Ishikawa (cell line): Measurements from ENCODE around the gene LAMB1.

Source experiments
- CEBPB ChIP-seq: IDR thresholded peaks from 2 replicates; pipeline ENCODE4 v1.6.1; 2012
- CREB1 ChIP-seq: IDR thresholded peaks from 2 replicates; pipeline ENCODE4 v1.6.1; 2012; ENCODE audit warnings: low read depth
- EGR1 ChIP-seq: IDR thresholded peaks from 2 replicates; pipeline ENCODE4 v1.6.1; 2012
- EP300 ChIP-seq: IDR thresholded peaks from 2 replicates; pipeline ENCODE4 v1.6.1; 2012; ENCODE audit warnings: borderline replicate concordance
- FOXM1 ChIP-seq: IDR thresholded peaks from 2 replicates; pipeline ENCODE4 v1.6.1; 2012; ENCODE audit warnings: low read depth, borderline replicate concordance
- NFIC ChIP-seq: IDR thresholded peaks from 2 replicates; pipeline ENCODE4 v1.6.1; 2012
- RAD21 ChIP-seq: IDR thresholded peaks from 2 replicates; pipeline ENCODE4 v1.6.1; 2012; ENCODE audit warnings: low read depth
- TAF1 ChIP-seq: IDR thresholded peaks from 2 replicates; pipeline ENCODE4 v1.6.1; 2012; ENCODE audit warnings: low read depth, mild to moderate bottlenecking
- TCF12 ChIP-seq: IDR thresholded peaks from 2 replicates; pipeline ENCODE4 v1.6.1; 2012; ENCODE audit warnings: low read depth
- TEAD4 ChIP-seq: IDR thresholded peaks from 2 replicates; pipeline ENCODE4 v1.6.1; 2012
- YY1 ChIP-seq: IDR thresholded peaks from 2 replicates; pipeline ENCODE4 v1.6.1; 2012; ENCODE audit warnings: low read depth
- ZBTB7A ChIP-seq: IDR thresholded peaks from 2 replicates; pipeline ENCODE4 v1.6.1; 2012; ENCODE audit warnings: low read depth
- TF ChIP-seq, protein P1 (sequence below): IDR thresholded peaks from 2 replicates; pipeline ENCODE4 v1.6.1; 2012
- TF ChIP-seq, protein P2 (sequence below): IDR thresholded peaks from 2 replicates; pipeline ENCODE4 v1.6.1; 2012; ENCODE audit warnings: low read depth, mild to moderate bottlenecking
- TF ChIP-seq, protein P3 (sequence below): IDR thresholded peaks from 2 replicates; pipeline ENCODE4 v1.6.1; 2012

The LAMB1 gene

DNA sequence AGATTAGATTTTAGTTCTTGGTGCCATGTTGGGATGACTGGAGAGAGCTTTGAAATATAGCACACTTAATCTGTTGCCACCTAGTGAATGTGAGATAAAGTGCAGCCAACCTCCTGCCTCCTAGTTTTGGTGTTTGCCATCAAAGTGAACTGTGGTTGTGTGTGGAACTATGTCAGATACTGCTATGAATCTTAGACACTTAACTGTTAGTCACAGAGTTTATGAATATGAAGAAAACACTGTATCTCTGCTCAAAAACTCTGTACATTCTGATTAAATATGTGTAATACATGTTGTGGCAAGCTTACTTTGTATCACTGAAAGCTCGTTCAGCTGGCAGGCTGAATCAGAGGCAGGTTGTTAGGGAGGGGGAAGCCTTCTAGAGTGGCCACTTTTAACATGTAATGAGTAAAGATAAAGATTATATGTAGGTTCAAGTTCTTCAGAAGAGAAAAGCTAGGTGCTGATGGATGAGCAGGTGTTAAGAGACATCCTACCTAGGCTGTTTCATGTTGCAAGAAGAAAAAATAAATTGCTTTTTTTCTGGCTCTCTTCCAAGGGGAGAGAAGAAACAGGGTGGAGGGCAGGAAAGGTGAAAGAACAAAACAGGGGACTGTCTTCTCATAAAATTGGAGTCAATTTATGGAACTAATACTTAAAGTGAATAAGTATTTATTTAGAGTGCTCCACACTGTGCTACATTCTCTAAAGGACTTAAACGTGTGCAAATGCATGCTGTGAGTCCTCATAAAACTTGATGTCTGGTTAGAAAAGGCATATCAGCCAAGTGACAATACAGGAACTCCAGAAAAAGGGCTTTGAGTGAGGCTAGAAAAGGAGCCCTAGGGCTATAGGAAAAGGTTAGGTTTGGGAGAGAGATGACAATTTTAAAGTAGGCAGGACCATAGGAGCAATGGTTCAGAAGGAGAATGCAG is 14.1 kb upstream of the LAMB1 start:
- peak; percentile 48; the same call in 1 of the 2 replicates for TF ChIP-seq RAD21
- TF ChIP-seq CEBPB, result no peak

DNA sequence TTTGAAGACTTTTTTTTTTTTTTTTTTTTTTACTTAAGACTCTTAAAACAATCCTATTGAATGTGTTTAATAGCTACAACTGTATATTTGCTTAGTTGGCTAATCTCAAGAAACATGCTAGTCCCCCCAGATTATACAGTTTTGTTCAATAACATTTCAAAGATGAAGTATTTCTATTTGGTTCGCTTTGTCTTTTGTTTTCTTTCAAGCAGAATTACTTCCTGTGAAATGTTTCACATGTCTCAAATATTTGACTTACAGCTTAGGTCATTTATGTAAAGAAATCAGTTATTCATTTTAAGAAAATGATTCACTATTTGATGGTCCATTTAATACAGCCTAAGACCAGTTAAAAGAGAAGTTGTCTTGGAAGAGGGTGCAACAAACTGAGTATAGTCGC is 12.8 kb upstream of the LAMB1 start:
- TF ChIP-seq CREB1, result no peak
- TF ChIP-seq EP300, result no peak
- no peak for TF ChIP-seq TEAD4
- no peak for TF ChIP-seq ZBTB7A
- TF ChIP-seq, protein P1, sequence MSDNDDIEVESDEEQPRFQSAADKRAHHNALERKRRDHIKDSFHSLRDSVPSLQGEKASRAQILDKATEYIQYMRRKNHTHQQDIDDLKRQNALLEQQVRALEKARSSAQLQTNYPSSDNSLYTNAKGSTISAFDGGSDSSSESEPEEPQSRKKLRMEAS, result no peak
- no peak for TF ChIP-seq TCF12
- no peak for TF ChIP-seq YY1
- TF ChIP-seq EGR1, result no peak
- TF ChIP-seq, protein P2, sequence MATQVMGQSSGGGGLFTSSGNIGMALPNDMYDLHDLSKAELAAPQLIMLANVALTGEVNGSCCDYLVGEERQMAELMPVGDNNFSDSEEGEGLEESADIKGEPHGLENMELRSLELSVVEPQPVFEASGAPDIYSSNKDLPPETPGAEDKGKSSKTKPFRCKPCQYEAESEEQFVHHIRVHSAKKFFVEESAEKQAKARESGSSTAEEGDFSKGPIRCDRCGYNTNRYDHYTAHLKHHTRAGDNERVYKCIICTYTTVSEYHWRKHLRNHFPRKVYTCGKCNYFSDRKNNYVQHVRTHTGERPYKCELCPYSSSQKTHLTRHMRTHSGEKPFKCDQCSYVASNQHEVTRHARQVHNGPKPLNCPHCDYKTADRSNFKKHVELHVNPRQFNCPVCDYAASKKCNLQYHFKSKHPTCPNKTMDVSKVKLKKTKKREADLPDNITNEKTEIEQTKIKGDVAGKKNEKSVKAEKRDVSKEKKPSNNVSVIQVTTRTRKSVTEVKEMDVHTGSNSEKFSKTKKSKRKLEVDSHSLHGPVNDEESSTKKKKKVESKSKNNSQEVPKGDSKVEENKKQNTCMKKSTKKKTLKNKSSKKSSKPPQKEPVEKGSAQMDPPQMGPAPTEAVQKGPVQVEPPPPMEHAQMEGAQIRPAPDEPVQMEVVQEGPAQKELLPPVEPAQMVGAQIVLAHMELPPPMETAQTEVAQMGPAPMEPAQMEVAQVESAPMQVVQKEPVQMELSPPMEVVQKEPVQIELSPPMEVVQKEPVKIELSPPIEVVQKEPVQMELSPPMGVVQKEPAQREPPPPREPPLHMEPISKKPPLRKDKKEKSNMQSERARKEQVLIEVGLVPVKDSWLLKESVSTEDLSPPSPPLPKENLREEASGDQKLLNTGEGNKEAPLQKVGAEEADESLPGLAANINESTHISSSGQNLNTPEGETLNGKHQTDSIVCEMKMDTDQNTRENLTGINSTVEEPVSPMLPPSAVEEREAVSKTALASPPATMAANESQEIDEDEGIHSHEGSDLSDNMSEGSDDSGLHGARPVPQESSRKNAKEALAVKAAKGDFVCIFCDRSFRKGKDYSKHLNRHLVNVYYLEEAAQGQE, result no peak
- TF ChIP-seq TAF1, result no peak
- TF ChIP-seq, protein P3, sequence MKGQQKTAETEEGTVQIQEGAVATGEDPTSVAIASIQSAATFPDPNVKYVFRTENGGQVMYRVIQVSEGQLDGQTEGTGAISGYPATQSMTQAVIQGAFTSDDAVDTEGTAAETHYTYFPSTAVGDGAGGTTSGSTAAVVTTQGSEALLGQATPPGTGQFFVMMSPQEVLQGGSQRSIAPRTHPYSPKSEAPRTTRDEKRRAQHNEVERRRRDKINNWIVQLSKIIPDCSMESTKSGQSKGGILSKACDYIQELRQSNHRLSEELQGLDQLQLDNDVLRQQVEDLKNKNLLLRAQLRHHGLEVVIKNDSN, result no peak
- no peak for TF ChIP-seq RAD21
- no peak for TF ChIP-seq NFIC
- TF ChIP-seq FOXM1, result no peak
- TF ChIP-seq CEBPB, result no peak

DNA sequence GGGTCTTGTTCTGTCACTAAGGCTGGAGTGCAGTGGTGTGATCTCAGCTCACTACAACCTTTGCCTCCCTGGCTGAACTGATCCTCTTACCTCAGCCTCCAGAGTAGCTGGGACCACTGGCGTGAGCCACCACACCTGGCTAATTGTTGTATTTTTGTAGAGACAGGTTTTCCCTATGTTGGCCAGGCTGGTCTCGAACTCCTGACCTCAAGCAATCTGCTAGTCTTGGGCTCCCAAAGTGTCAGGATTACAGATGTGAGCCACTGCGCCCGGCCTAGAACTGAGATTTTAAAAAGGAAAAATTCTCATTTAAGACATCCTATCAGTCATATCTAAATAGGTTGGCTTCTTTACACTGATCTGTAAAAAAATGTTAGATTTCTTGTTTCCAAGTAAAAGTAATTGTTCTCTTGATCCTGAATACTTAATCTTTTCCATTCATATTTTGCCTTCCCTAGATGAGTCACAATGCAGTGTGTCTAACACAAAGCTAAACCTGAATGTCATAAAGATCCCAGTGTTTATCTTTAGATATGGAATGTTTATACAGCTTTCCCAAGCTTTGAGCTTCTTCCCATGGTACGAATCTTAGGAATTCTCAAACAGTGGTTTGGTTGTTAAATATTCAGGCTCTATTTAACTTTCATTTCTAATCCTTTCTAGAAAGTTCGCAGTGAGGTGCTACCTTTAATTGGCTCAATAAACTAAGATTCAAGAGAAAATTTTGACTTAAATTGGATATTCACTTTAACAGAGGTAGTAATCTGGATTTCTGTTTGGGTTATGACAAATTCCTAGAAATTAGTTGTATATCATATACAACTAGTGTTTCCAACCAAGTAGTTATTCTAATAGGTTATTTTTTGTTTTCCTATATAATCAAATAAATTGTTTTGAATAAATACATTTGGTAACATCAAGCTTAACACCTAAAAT is 12.1 kb upstream of the LAMB1 start:
- TF ChIP-seq RAD21 (no peak), ZBTB7A (no peak), CREB1 (no peak), CEBPB (no peak), EGR1 (no peak), EP300 (no peak), YY1 (no peak), TAF1 (no peak), TEAD4 (no peak), TCF12 (no peak), FOXM1 (no peak), NFIC (no peak)
- TF ChIP-seq, protein P1, result no peak
- TF ChIP-seq, protein P2, result no peak
- TF ChIP-seq, protein P3, result no peak

DNA sequence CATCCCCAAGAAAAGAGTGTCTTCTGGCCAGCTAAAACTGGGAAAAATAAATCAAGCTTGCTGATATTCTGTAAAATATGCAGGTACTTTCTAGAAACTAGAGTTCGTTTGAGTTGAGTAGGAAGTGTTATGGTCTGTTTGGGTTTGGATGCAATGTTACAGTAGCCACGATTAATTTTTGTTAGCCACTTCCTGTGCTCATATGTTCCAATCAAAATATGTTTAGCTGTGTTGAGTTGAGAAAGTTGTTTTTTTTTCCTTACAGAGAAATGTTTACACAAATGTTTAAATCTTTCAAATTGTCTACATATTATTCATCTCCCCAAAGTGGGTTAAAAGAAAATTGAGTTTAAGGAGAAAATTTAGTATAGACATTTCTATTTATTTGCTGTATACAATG is 11.3 kb upstream of the LAMB1 start:
- TF ChIP-seq ZBTB7A (no peak), FOXM1 (no peak), TCF12 (no peak), CEBPB (no peak), EGR1 (no peak), YY1 (no peak), TAF1 (no peak), TEAD4 (no peak), RAD21 (no peak), NFIC (no peak), EP300 (no peak), CREB1 (no peak)
- TF ChIP-seq, protein P3, result no peak
- TF ChIP-seq, protein P1, result no peak
- TF ChIP-seq, protein P2, result no peak
